ENCODE data around the gene WNK2. TPM values are rescaled to one million over a fixed set of nuclear protein-coding genes. Genes with fewer than 3 reads are reported as not detected.

The WNK2 gene
- total and polyA plus RNA-seq, 2 donors (not counting 3 experiments of a cell fraction or from before 2014, with no cell fraction given) = not detected

- intact Hi-C loops (cut with micrococcal nuclease) = no loop called here
- Histone ChIP-seq H2AFZ (ENCODE audit: low read depth, low read length) (no peak overlapping the region), H3K4me2 (ENCODE audit: insufficient read depth, low read length) (no peak overlapping the region), H3K27me3 (ENCODE audit: control insufficient read depth in 2 of 2, insufficient read depth in 2 of 2, low read length in 2 of 2) (no peaks in the 10 kb centered on the region), H3K27ac (ENCODE audit: insufficient read depth, low read depth, low read length) (no peak overlapping the region), H3K9me3 (replicated peaks; ENCODE audit: control insufficient read depth, insufficient read depth, low read length) (no peaks in the 10 kb centered on the region), H4K20me1 (replicated peaks; ENCODE audit: control insufficient read depth, extremely low read depth, insufficient read depth, low read length) (no peaks in the 10 kb centered on the region), H3K4me3 (replicated peaks in 1 of 3; ENCODE audit: insufficient read depth in 1 of 3, low read depth in 1 of 3, low read length in 3 of 3) (no peak overlapping the region), H3K36me3 (ENCODE audit: control insufficient read depth in 2 of 2, extremely low read depth in 1 of 2, insufficient read depth in 2 of 2, low read length in 2 of 2) (no peaks in the 10 kb centered on the region), H3K9ac (replicated peaks; ENCODE audit: extremely low read depth, insufficient read depth, low read length) (no peak overlapping the region), H3K79me2 (ENCODE audit: control insufficient read depth, insufficient read depth, low read length) (no peaks in the 10 kb centered on the region), H3K4me1 (ENCODE audit: control insufficient read depth, extremely low read depth, insufficient read depth, low read length) (no peaks in the 10 kb centered on the region), H3K9me1 (replicated peaks; ENCODE audit: control insufficient read depth, extremely low read depth, insufficient read depth, low read length) (no peaks in the 10 kb centered on the region)
- BruUV-seq (replicated peaks) = no TSS peak
- DNase-seq (ENCODE audit: low read depth, low spot score) (no peak), FAIRE-seq (no peak)
- ChIA-PET CTCF (interaction anchor here (0.8 kb wide), 1 partner anchor 10 kb away, joined by 3 read pairs; no protein-coding TSS in a partner anchor), POLR2A (no interaction called here)
- dilution Hi-C loops (cut with MboI; ENCODE audit: extremely low pct_ligation_motif_present, low sequenced_read_pairs) = no loop called here
- TF ChIP-seq GATA2 (IDR thresholded peaks at IDR 0.05; ENCODE audit: insufficient read depth, insufficient read length, low read depth, low read length) (no peak), FOS (IDR thresholded peaks at IDR 0.05; ENCODE audit: borderline replicate concordance, insufficient read depth, low read length) (no peak), JUN (IDR thresholded peaks at IDR 0.05; ENCODE audit: borderline replicate concordance, insufficient read depth, insufficient read length, low read depth) (no peak), CTCF (IDR thresholded peaks at IDR 0.05; ENCODE audit: extremely low read depth in 1 of 2, insufficient read depth in 1 of 2, low read depth in 1 of 2, low read length in 2 of 2) (no peak), EZH2 (IDR thresholded peaks at IDR 0.05; ENCODE audit: borderline replicate concordance, low read depth, low read length, severe bottlenecking) (no peak), MAX (IDR thresholded peaks at IDR 0.05; ENCODE audit: insufficient read depth, insufficient read length) (no peak), POLR2A (IDR thresholded peaks at IDR 0.05; ENCODE audit: low read depth, low read length) (no peak), POLR2AphosphoS5 (IDR thresholded peaks at IDR 0.05; ENCODE audit: insufficient read depth, low read depth, low read length) (no peak), MYC (IDR thresholded peaks at IDR 0.05; ENCODE audit: low read depth, low read length) (no peak)
Observed at GRCh38 chr9:93151097-93151784, 32.7 kb upstream of the WNK2 start.

Data from endothelial cell of umbilical vein (primary cell).